Memory B cell (primary cell): Measurements from ENCODE around the gene KLHL3.

Experiments
- ATAC-seq: fragments of 150-1000 bp; cut with Tn5 transposase; 2 replicates; pipeline ENCODE4 v1.10.0; 2021; ENCODE audit warnings: low read depth, mild to moderate bottlenecking, moderate library complexity
- DNase-seq, 2 donors: peaks; one replicate each; pipeline ENCODE4 v3.0.0; 2022; ENCODE audit warnings: low spot score in 2 of 2
- H3K27ac Mint-ChIP-seq: one replicate; pipeline ENCODE4 v1.8.0; 2022; ENCODE audit warnings: mild to moderate bottlenecking, moderate library complexity, mixed read lengths
- H3K27me3 Mint-ChIP-seq: one replicate; pipeline ENCODE4 v1.8.0; 2022; ENCODE audit warnings: mixed read lengths
- H3K36me3 Mint-ChIP-seq: one replicate; pipeline ENCODE4 v1.8.0; 2022; ENCODE audit warnings: mild to moderate bottlenecking, mixed read lengths
- H3K4me1 Mint-ChIP-seq: one replicate; pipeline ENCODE4 v1.8.0; 2022; ENCODE audit warnings: mixed read lengths
- H3K4me3 Mint-ChIP-seq: one replicate; pipeline ENCODE4 v1.8.0; 2022; ENCODE audit warnings: mild to moderate bottlenecking, moderate library complexity, mixed read lengths
- H3K9me3 Mint-ChIP-seq: one replicate; pipeline ENCODE4 v1.8.0; 2022; ENCODE audit warnings: mixed read lengths

KLHL3 gene

GRCh38 chr5:137754188-137754960, 18.5 kb upstream of the KLHL3 start, which contains the start of gene HNRNPA0:
HNRNPA0 (minus strand) TSS chr5:137754363; CDS start chr5:137754066, 297 bp downstream.
- Mint-ChIP-seq H3K27me3 (peaks cover 2% of the 10 kb centered on the region), H3K4me1 (peaks cover 22% of the 10 kb centered on the region), H3K36me3 (peaks cover 2% of the 10 kb centered on the region), H3K9me3 (no peaks in the 10 kb centered on the region), H3K27ac (peak within 1 kb of the TSS; percentile 100), H3K4me3 (peak within 1 kb of the TSS; percentile 100)
- peak; percentile 79 for ATAC-seq
- DNase-seq: peak; percentile 96

- ATAC-seq (peak; percentile 8), DNase-seq (no peak)
- H3K27ac Mint-ChIP-seq: peak overlapping the region; percentile 100
- no peaks in the 10 kb centered on the region for H3K9me3 Mint-ChIP-seq
- H3K27me3 Mint-ChIP-seq: peaks cover under 1% of the 10 kb centered on the region
- H3K36me3 Mint-ChIP-seq: peaks cover 2% of the 10 kb centered on the region
- peaks cover 22% of the 10 kb centered on the region for H3K4me1 Mint-ChIP-seq
- H3K4me3 Mint-ChIP-seq: peak overlapping the region; percentile 100
Measured at GRCh38 chr5:137753691-137754187, 17.9 kb upstream of the KLHL3 start.

- Mint-ChIP-seq H3K4me1 (peaks cover 22% of the 10 kb centered on the region), H3K36me3 (peaks cover 2% of the 10 kb centered on the region), H3K27ac (peak overlapping the region; percentile 100), H3K4me3 (peak overlapping the region; percentile 100), H3K27me3 (no peaks in the 10 kb centered on the region), H3K9me3 (no peaks in the 10 kb centered on the region)
- DNase-seq (peak; percentile 45 to 55), ATAC-seq (no peak)
Measured at GRCh38 chr5:137752905-137753690, 17.2 kb upstream of the KLHL3 start.

GRCh38 chr5:137751869-137752491, 16.1 kb upstream of the KLHL3 start:
- Mint-ChIP-seq H3K36me3 (peaks cover 2% of the 10 kb centered on the region), H3K9me3 (no peaks in the 10 kb centered on the region), H3K27me3 (no peaks in the 10 kb centered on the region), H3K4me3 (peak overlapping the region; percentile 79), H3K4me1 (peaks cover 22% of the 10 kb centered on the region), H3K27ac (peak overlapping the region; percentile 83)
- ATAC-seq: no peak
- DNase-seq: no peak

GRCh38 chr5:137750436-137750835, 14.5 kb upstream of the KLHL3 start:
- Mint-ChIP-seq H3K36me3 (no peaks in the 10 kb centered on the region), H3K27me3 (no peaks in the 10 kb centered on the region), H3K9me3 (no peaks in the 10 kb centered on the region), H3K4me1 (peaks cover 22% of the 10 kb centered on the region), H3K4me3 (no peak overlapping the region), H3K27ac (no peak overlapping the region)
- ATAC-seq: no peak
- DNase-seq: no peak

- ATAC-seq (no peak), DNase-seq (no peak)
- no peaks in the 10 kb centered on the region for H3K36me3 Mint-ChIP-seq
- H3K4me1 Mint-ChIP-seq: peaks cover 18% of the 10 kb centered on the region
- no peaks in the 10 kb centered on the region for H3K27me3 Mint-ChIP-seq
- no peak overlapping the region for H3K4me3 Mint-ChIP-seq
- H3K27ac Mint-ChIP-seq: no peak overlapping the region
- no peaks in the 10 kb centered on the region for H3K9me3 Mint-ChIP-seq
Measured at GRCh38 chr5:137747848-137748247, 12.0 kb upstream of the KLHL3 start.

GRCh38 chr5:137743031-137743640, 7.2 kb upstream of the KLHL3 start:
- H3K4me1 Mint-ChIP-seq: no peaks in the 10 kb centered on the region

GRCh38 chr5:137741718-137742117, 5.8 kb upstream of the KLHL3 start:
- H3K4me3 Mint-ChIP-seq: no peak overlapping the region
- peaks cover 2% of the 10 kb centered on the region for H3K36me3 Mint-ChIP-seq
- H3K27me3 Mint-ChIP-seq: no peaks in the 10 kb centered on the region
- ATAC-seq: no peak
- no peak for DNase-seq
- peaks cover 2% of the 10 kb centered on the region for H3K4me1 Mint-ChIP-seq
- H3K27ac Mint-ChIP-seq: no peak overlapping the region
- H3K9me3 Mint-ChIP-seq: peaks cover 3% of the 10 kb centered on the region

More at GRCh38 chr5:137743031-137743640, 7.2 kb upstream of the KLHL3 start:
- no peaks in the 10 kb centered on the region for H3K27me3 Mint-ChIP-seq
- no peaks in the 10 kb centered on the region for H3K36me3 Mint-ChIP-seq
- DNase-seq: peak; percentile 38 to 43
- no peaks in the 10 kb centered on the region for H3K9me3 Mint-ChIP-seq
- ATAC-seq: peak; percentile 86
- no peak overlapping the region for H3K27ac Mint-ChIP-seq
- no peak overlapping the region for H3K4me3 Mint-ChIP-seq

GRCh38 chr5:137739737-137740136, 3.8 kb upstream of the KLHL3 start:
- Mint-ChIP-seq H3K4me1 (peaks cover 2% of the 10 kb centered on the region), H3K36me3 (peaks cover 2% of the 10 kb centered on the region), H3K27me3 (no peaks in the 10 kb centered on the region), H3K27ac (no peak overlapping the region), H3K9me3 (peaks cover 3% of the 10 kb centered on the region), H3K4me3 (no peak overlapping the region)
- DNase-seq (no peak), ATAC-seq (no peak)

- no peak overlapping the region for H3K4me3 Mint-ChIP-seq
- no peak overlapping the region for H3K27ac Mint-ChIP-seq
- H3K4me1 Mint-ChIP-seq: peaks cover 2% of the 10 kb centered on the region
- peaks cover 2% of the 10 kb centered on the region for H3K27me3 Mint-ChIP-seq
- ATAC-seq (no peak), DNase-seq (no peak)
- peaks cover 3% of the 10 kb centered on the region for H3K9me3 Mint-ChIP-seq
- H3K36me3 Mint-ChIP-seq: peaks cover 2% of the 10 kb centered on the region
Measured at GRCh38 chr5:137738947-137739346, 3.1 kb upstream of the KLHL3 start.

- Mint-ChIP-seq H3K27ac (no peak overlapping the region), H3K36me3 (peaks cover 2% of the 10 kb centered on the region), H3K27me3 (peaks cover 2% of the 10 kb centered on the region), H3K9me3 (peaks cover 3% of the 10 kb centered on the region), H3K4me3 (no peak overlapping the region), H3K4me1 (peaks cover 2% of the 10 kb centered on the region)
- ATAC-seq: no peak
- DNase-seq: no peak
Measured at GRCh38 chr5:137737349-137738131, 1.7 kb upstream of the KLHL3 start.

- DNase-seq (no peak), ATAC-seq (no peak)
- peaks cover 2% of the 10 kb centered on the region for H3K27me3 Mint-ChIP-seq
- H3K4me1 Mint-ChIP-seq: peaks cover 2% of the 10 kb centered on the region
- H3K9me3 Mint-ChIP-seq: peaks cover 3% of the 10 kb centered on the region
- H3K27ac Mint-ChIP-seq: no peak overlapping the region
- H3K36me3 Mint-ChIP-seq: peaks cover 2% of the 10 kb centered on the region
- no peak overlapping the region for H3K4me3 Mint-ChIP-seq
Measured at GRCh38 chr5:137736496-137736895, 607 bp upstream of the KLHL3 start.

GRCh38 chr5:137734962-137735554, 831 bp downstream of the KLHL3 start:
- no peak overlapping the region for H3K4me3 Mint-ChIP-seq
- H3K27me3 Mint-ChIP-seq: peaks cover 2% of the 10 kb centered on the region
- peaks cover 2% of the 10 kb centered on the region for H3K4me1 Mint-ChIP-seq
- H3K36me3 Mint-ChIP-seq: peaks cover 2% of the 10 kb centered on the region
- peaks cover 3% of the 10 kb centered on the region for H3K9me3 Mint-ChIP-seq
- DNase-seq (no peak), ATAC-seq (peak; percentile 27)
- no peak overlapping the region for H3K27ac Mint-ChIP-seq
